ENCODE data around the gene ELF1. TPM values are rescaled to one million over a fixed set of nuclear protein-coding genes. Genes with fewer than 3 reads are reported as not detected.

Gene ELF1
- total RNA-seq, 1 experiment from 2014 or later, result 18.7 TPM

DNA sequence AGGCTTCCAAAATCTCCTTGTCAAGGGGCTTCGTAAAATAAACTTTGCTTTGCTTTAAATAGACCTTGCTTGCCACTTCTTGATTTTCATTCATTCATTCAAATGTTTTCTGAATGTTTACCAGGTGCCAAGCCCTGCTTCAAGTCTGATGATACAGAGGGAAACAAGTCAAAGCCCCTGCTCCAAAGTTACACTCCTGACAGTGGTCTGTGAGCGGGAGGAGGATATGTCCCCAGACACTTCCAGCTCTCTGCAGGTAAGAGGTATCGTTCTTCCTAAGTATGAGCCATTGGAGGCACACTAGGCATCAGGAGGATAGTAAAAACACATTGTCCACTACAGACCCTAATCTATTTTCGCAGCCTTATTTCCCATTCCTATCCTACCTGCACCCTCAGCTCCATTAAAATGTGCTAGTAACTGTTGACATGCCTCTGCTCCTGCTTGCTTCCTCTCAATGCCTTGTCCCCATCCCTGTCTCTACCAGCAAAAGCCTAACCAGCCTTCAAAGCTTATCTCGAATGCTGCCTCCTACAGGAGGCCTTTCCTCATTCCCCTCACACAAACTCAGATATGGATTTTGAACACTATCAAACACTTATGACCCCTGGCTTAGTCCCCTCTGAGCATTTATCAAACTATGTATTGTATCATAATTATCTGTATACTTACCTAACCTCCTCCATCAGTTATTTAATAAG lies 36.0 kb upstream of the ELF1 start:
- ATAC-seq (peak; percentile 29), DNase-seq (ENCODE audit: low spot score) (no peak)
- ChIA-PET POLR2A (no interaction called here), CTCF (interaction anchor here (0.6 to 1.9 kb wide), 20 partner anchors 15 to 1297 kb away, joined by 3 to 15 read pairs (median 4); partner anchors contain the start of gene ELF1)
- peaks cover 31% of the 10 kb centered on the region for H3K4me1 Mint-ChIP-seq
- no peaks in the 10 kb centered on the region for H3K9me3 Mint-ChIP-seq
- TF ChIP-seq ATF1 (CRISPR knock-in tag; IDR thresholded peaks at IDR 0.05) (no peak), RELA (CRISPR knock-in tag; IDR thresholded peaks at IDR 0.05; ENCODE audit: borderline replicate concordance) (no peak), ZNF138 (CRISPR knock-in tag; conservative IDR thresholded peaks at IDR 0.05) (no peak), KAT7 (CRISPR knock-in tag; IDR thresholded peaks at IDR 0.05; ENCODE audit: borderline replicate concordance) (no peak), FOXJ3 (CRISPR knock-in tag; IDR thresholded peaks at IDR 0.05; ENCODE audit: borderline replicate concordance) (no peak), JAZF1 (CRISPR knock-in tag; IDR thresholded peaks at IDR 0.05) (no peak), IRF2 (CRISPR knock-in tag; IDR thresholded peaks at IDR 0.05; ENCODE audit: borderline replicate concordance, low read depth) (no peak), MLX (CRISPR knock-in tag; IDR thresholded peaks at IDR 0.05) (no peak), ERG (CRISPR knock-in tag; IDR thresholded peaks at IDR 0.05) (no peak), ELF4 (CRISPR knock-in tag; IDR thresholded peaks at IDR 0.05; ENCODE audit: low read depth) (no peak), ZNF263 (CRISPR knock-in tag; IDR thresholded peaks at IDR 0.05; ENCODE audit: low read depth) (no peak), NFATC4 (CRISPR knock-in tag; IDR thresholded peaks at IDR 0.05) (no peak), ZNF232 (CRISPR knock-in tag; IDR thresholded peaks at IDR 0.05) (no peak), ZNF396 (CRISPR knock-in tag; IDR thresholded peaks at IDR 0.05; ENCODE audit: borderline replicate concordance) (no peak), NR2C2 (CRISPR knock-in tag; IDR thresholded peaks at IDR 0.05) (no peak)
- TF ChIP-seq, protein P1, sequence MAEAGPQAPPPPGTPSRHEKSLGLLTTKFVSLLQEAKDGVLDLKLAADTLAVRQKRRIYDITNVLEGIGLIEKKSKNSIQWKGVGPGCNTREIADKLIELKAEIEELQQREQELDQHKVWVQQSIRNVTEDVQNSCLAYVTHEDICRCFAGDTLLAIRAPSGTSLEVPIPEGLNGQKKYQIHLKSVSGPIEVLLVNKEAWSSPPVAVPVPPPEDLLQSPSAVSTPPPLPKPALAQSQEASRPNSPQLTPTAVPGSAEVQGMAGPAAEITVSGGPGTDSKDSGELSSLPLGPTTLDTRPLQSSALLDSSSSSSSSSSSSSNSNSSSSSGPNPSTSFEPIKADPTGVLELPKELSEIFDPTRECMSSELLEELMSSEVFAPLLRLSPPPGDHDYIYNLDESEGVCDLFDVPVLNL (CRISPR knock-in tag; IDR thresholded peaks at IDR 0.05; ENCODE audit: borderline replicate concordance, low read depth), result no peak
- TF ChIP-seq, protein P2, sequence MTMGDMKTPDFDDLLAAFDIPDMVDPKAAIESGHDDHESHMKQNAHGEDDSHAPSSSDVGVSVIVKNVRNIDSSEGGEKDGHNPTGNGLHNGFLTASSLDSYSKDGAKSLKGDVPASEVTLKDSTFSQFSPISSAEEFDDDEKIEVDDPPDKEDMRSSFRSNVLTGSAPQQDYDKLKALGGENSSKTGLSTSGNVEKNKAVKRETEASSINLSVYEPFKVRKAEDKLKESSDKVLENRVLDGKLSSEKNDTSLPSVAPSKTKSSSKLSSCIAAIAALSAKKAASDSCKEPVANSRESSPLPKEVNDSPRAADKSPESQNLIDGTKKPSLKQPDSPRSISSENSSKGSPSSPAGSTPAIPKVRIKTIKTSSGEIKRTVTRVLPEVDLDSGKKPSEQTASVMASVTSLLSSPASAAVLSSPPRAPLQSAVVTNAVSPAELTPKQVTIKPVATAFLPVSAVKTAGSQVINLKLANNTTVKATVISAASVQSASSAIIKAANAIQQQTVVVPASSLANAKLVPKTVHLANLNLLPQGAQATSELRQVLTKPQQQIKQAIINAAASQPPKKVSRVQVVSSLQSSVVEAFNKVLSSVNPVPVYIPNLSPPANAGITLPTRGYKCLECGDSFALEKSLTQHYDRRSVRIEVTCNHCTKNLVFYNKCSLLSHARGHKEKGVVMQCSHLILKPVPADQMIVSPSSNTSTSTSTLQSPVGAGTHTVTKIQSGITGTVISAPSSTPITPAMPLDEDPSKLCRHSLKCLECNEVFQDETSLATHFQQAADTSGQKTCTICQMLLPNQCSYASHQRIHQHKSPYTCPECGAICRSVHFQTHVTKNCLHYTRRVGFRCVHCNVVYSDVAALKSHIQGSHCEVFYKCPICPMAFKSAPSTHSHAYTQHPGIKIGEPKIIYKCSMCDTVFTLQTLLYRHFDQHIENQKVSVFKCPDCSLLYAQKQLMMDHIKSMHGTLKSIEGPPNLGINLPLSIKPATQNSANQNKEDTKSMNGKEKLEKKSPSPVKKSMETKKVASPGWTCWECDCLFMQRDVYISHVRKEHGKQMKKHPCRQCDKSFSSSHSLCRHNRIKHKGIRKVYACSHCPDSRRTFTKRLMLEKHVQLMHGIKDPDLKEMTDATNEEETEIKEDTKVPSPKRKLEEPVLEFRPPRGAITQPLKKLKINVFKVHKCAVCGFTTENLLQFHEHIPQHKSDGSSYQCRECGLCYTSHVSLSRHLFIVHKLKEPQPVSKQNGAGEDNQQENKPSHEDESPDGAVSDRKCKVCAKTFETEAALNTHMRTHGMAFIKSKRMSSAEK (CRISPR knock-in tag; IDR thresholded peaks at IDR 0.05; ENCODE audit: borderline replicate concordance), result no peak
- TF ChIP-seq, protein P3, sequence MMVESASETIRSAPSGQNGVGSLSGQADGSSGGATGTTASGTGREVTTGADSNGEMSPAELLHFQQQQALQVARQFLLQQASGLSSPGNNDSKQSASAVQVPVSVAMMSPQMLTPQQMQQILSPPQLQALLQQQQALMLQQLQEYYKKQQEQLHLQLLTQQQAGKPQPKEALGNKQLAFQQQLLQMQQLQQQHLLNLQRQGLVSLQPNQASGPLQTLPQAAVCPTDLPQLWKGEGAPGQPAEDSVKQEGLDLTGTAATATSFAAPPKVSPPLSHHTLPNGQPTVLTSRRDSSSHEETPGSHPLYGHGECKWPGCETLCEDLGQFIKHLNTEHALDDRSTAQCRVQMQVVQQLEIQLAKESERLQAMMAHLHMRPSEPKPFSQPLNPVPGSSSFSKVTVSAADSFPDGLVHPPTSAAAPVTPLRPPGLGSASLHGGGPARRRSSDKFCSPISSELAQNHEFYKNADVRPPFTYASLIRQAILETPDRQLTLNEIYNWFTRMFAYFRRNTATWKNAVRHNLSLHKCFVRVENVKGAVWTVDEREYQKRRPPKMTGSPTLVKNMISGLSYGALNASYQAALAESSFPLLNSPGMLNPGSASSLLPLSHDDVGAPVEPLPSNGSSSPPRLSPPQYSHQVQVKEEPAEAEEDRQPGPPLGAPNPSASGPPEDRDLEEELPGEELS (CRISPR knock-in tag; IDR thresholded peaks at IDR 0.05), result no peak
- 0 out of 2 replicates have a peak, but pooled peaks cover 4% of the 10 kb centered on the region for H3K36me3 Mint-ChIP-seq
- no peaks in the 10 kb centered on the region for H3K27me3 Mint-ChIP-seq (ENCODE audit: low read depth)
- 0 out of 2 replicates have a peak overlapping the region, but pooled peaks have one; percentile 31 for H3K27ac Mint-ChIP-seq
- no peak overlapping the region for H3K4me3 Mint-ChIP-seq

All from WTC11 (cell line).